Measurements from ENCODE around the gene KRT7. TPM values are rescaled to one million over a fixed set of nuclear protein-coding genes. Genes with fewer than 3 reads are reported as not detected.
"Not testable (repeated sequence)": the region's sequence is repeated elsewhere in the genome, so short reads cannot be mapped to it uniquely, and the experiment has no call there.

KRT7 gene
- total RNA-seq, 2 experiments from 2014 or later = 1.1 to 1.8 TPM

GRCh38 chr12:52250048-52250990 is 17.3 kb downstream of the KRT7 start:
- CTCF ChIA-PET = no interaction called here

GRCh38 chr12:52251367-52252051 is 18.5 kb downstream of the KRT7 start:
- CTCF ChIA-PET = no interaction called here
- POLR2A ChIA-PET = no interaction called here

More at GRCh38 chr12:52250048-52250990, 17.3 kb downstream of the KRT7 start:
- POLR2A ChIA-PET = no interaction called here

DNA sequence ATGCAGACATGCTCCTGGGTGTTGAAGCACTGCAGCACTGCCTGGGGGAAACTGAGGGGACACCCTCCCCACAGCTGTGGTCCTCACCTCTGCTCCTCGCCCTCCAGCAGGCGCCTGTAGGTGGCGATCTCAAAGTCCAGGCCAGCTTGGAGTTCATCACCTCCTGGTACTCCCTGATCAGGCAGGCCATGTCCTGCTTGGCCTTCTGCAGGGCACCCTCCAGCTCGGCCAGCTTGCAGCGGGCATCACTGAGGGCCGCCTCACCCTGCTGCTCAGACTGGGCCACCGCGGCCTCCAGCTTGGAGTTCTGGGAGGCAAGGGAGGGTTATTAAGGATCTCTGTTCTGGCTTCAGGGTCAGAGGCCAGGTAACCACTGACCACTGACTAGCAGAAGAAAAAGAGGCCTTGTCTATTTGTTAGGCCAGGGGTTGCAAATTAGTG is 19.2 kb downstream of the KRT7 start:
- CTCF ChIA-PET = interaction anchor here (0.8 kb wide), 1 partner anchor 30 kb away, joined by 3 read pairs; no protein-coding TSS in a partner anchor
- POLR2A ChIA-PET = not testable (repeated sequence)

DNA sequence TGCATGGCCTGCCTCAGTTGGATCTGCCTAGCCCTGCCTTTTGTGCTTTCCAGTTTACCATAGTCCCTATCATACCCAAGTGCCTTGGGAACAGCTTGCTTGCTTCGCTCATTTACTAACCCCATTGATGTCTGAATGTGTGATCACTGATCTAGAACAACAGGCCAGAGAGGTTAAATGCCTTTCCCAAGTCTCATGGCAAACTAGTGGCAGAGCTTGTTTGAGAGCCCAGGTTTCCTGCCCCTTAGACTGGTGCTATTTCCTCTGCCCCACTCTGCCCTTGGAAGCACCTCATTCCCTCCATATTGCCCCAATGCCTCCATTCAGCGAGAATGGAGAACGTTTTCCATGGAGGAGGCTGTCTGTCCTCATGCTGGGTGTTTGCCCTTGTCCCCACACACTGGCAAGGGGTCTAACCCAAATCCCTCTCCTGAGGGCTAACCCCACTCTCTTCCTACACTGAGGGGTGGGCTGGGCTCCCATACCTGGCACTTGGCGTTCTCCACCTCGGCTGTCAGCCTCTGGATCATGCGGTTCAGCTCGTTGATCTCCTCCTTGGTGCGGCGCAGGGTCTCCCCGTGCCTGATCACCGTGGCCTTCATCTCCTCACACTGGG is 19.8 kb downstream of the KRT7 start:
- CTCF ChIA-PET = interaction anchor here (0.8 kb wide), 1 partner anchor 31 kb away, joined by 3 read pairs; no protein-coding TSS in a partner anchor
- POLR2A ChIA-PET = no interaction called here

DNA sequence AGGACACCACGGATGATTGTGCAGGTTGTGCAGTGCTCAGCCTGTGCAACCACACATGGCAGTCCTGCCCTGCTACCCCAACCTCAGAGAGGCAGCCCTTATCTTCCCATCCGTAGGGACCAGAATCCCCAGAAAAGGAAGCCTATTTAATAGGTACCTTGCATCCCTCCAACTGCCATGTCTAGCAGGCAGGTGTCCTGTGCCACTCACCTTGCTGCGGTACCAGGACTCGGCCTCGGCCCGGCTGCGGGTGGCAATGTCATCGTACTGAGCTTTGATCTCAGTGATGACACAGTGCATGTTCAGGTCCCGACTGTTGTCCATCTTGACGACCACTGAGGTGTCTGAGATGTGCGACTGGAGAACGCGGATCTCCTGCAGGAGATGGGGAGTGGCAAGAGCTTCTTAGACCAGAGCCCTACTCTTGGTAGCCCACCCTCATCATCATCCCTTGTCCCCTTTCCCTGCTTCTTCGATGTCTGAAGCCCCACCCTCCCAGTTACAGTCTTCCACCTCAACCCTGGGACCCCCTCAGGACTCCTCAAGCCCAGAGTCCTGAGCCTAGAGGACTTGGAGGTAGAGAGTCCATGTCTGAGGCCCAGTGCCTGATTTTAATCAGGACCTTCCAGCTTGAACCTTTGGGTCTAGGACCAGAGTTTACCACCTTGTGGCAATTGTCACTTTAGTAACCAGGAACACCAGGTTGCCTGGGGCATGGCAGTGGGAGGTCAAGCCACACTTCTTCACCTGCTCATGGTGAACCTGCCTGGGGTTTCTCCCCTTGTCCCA is 20.5 kb downstream of the KRT7 start:
- ChIA-PET CTCF (no interaction called here), POLR2A (no interaction called here)

DNA sequence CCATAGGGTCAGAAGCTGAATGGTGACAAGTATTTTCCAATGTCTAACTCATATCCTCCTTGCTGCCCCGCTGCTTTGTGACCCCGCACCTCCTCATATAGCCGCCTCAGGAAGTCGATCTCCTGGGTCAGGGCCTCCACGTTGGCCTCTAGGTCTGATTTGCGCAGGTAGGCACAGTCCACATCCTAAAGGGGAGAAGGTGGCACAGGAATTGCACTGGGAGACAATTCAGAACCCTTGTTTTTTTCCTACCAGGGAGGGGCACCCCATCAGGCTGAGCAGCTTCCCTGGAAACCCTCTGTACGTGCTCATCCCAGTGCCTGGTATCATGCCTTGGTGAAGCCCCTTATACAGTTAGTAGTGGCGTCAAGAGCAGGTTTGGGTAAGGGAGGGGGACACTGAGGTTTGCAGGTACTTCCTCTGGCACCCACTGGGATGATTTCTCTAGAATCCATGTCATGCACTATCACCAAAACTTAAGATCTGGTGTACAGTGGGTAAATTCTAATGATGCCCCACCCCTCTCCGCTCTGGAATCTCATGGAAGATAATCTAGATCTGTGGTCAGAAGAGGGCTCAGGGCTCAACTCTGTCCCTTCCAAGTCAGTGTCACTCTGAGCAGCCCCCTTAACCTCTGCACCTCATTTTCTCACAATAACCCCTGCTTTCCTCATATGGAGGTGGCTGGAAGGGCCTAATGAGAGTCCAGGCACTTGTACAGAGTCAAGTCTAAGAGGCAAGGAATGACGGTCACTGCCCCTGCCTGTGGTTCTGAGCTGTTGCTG is 21.3 kb downstream of the KRT7 start:
- CTCF ChIA-PET = interaction anchor here (1.2 kb wide), 1 partner anchor 13 kb away, joined by 3 read pairs; no protein-coding TSS in a partner anchor
- POLR2A ChIA-PET = no interaction called here

DNA sequence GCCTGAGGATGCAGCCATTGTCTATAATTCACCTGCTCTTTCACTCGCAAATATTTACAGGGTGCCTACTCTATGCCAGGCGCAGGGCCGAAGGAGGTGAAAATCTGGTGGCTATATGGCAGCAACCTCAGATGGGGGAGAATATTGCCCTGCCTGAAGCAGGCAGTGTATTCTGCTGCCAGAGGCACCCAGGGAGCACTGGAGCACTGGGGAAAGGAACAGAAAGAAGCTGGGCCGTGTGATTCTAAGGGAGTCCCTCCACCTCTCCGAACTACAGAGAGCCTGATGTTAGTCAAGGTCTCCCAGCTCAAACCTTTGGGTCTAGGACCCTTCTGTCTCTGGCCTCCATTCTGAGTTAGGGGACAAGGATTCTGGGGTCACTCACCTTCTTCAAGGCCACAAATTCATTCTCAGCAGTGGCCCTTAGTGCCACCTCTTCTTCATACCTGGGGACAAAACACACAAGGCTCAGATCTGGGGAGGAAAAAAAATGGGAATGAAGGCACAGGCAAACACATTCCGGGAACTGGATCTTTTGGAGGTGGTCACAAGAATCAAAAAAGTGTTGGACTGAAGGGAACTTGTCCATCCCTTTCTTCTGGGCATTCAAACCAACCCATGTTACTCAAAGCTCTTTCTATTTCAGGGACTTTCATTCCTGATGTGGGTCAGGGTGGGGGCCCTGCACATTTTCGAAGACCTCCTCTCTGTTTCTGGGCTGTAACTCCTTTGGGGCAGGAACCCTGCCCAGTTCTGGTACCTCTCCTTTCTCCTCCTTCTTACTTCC is 22.1 kb downstream of the KRT7 start:
- ChIA-PET POLR2A (no interaction called here), CTCF (interaction anchor here (0.6 to 1.5 kb wide), 4 partner anchors 10 to 109 kb away, joined by 3 to 6 read pairs (median 3); no protein-coding TSS in a partner anchor)

- ChIA-PET POLR2A (no interaction called here), CTCF (interaction anchor here (0.6 to 1.5 kb wide), 4 partner anchors 9 to 109 kb away, joined by 3 to 6 read pairs (median 3); no protein-coding TSS in a partner anchor)
Observed at GRCh38 chr12:52255926-52256583, 23.0 kb downstream of the KRT7 start.

GRCh38 chr12:52256584-52256935 is 23.5 kb downstream of the KRT7 start:
- POLR2A ChIA-PET = no interaction called here
- CTCF ChIA-PET = interaction anchor here (1.4 to 1.5 kb wide), 3 partner anchors 9 to 33 kb away, joined by 3 to 6 read pairs (median 3); no protein-coding TSS in a partner anchor

- POLR2A ChIA-PET = no interaction called here
- CTCF ChIA-PET = interaction anchor here (1.4 to 1.5 kb wide), 3 partner anchors 8 to 33 kb away, joined by 3 to 6 read pairs (median 3); no protein-coding TSS in a partner anchor
Observed at GRCh38 chr12:52257074-52257551, 24.1 kb downstream of the KRT7 start.

- CTCF ChIA-PET = interaction anchor here (1.4 kb wide), 1 partner anchor 70 kb away, joined by 3 read pairs; no protein-coding TSS in a partner anchor
- POLR2A ChIA-PET = not testable (repeated sequence)
Observed at GRCh38 chr12:52257922-52258321, 24.9 kb downstream of the KRT7 start.

DNA sequence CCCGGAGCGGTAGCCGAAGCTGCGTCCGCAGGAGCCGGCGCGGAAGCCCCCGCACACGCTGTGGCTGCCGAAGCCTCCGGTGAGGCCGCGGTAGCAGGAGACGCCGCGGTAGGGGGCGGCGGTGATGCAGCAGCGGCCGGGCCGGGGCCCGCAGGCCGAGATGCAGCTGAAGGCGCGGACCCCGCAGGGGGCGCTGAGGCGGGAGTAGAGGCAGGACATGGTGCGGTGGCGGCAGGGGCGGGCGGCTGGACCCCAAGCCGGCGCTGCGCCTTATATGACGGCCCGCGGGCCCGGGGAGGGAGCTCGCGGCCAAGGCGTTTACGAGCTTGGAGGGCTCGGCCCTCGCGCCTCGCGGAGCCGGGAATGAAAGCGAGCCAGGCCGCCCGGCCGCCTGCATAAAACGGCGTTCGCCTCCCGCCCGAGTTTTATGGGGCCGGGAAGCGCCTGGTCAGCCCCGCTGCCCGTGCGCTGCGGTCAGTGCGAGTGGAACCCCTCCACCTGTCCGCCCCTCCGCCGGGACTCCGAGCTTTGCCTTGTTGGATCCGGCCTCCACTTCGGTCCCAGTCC is 25.4 kb downstream of the KRT7 start:
- ChIA-PET POLR2A (no interaction called here), CTCF (interaction anchor here (0.6 to 1.4 kb wide), 2 partner anchors 20 to 69 kb away, joined by 3 read pairs; no protein-coding TSS in a partner anchor)

GRCh38 chr12:52259657-52260243 is 26.7 kb downstream of the KRT7 start:
- ChIA-PET CTCF (interaction anchor here (0.6 kb wide), 1 partner anchor 19 kb away, joined by 3 read pairs; no protein-coding TSS in a partner anchor), POLR2A (no interaction called here)

DNA sequence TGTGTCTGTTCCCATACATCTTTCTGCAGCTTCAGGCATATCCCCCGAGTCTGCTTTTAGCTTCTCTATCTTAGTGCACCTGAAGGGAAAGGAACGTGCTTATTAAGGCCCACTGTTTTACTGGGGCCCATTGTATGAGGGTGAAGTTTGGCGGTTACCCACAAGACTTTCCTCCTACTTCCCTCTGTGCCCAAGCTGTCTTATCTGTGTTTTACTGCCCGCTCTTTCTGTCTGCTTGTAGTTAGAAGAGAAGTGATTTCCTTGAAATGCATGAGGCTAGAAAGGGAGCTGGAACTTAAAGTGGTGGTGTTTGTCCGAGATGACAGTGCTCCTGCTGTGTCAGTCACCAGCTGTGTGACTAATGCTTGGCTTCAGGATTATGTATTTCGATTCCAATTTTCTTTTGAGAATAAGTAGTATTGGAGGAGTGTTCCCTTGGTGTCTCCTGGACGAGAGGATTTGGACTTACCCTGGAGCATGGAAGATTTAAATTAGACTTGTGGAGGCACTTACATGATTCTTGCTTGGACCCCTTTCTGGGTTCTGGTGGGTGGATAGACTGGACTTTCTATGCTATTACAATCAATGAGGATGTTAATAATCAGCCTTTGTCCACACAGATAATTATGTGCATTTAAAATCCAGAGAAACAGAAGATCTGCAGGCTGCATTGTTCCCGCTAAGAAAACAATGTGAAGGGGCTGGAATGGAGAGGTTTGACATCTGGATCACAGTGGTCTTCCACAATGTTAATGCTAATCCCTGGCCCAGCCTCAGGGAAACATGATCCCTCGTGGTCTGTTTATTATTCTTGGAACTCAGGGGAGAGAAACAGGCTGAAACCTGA is 27.5 kb downstream of the KRT7 start:
- CTCF ChIA-PET = no interaction called here
- POLR2A ChIA-PET = no interaction called here

DNA sequence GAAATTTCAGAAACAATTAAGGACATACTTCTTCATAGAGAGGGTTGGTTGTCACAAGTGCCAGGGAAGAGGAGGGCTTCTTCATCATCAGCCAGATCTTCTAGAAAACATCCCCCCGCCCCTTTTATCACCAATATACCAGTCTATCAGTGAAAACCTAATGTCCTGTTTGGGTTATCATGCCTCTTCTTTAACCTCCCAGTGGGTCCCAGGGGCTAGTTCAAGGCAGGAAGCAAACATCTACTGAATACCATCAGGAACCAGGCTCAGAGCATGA is 28.1 kb downstream of the KRT7 start:
- POLR2A ChIA-PET = no interaction called here
- CTCF ChIA-PET = no interaction called here

- ChIA-PET POLR2A (no interaction called here), CTCF (no interaction called here)
Observed at GRCh38 chr12:52262286-52262685, 29.2 kb downstream of the KRT7 start.

Measured in activated CD8-positive, alpha-beta memory T cell treated with anti-CD3 and anti-CD28 coated beads for 36 hours (primary cell).